HG03159 (cell line): ENCODE measurements around the gene RPUSD4.

Experiments used
- ATAC-seq: cut with Tn5 transposase; IDR thresholded peaks from one replicate; pipeline ENCODE4 v1.9.1; 2021; ENCODE audit warnings: mild to moderate bottlenecking, moderate library complexity; ENCODE audit not compliant: unreplicated experiment

The RPUSD4 gene

DNA sequence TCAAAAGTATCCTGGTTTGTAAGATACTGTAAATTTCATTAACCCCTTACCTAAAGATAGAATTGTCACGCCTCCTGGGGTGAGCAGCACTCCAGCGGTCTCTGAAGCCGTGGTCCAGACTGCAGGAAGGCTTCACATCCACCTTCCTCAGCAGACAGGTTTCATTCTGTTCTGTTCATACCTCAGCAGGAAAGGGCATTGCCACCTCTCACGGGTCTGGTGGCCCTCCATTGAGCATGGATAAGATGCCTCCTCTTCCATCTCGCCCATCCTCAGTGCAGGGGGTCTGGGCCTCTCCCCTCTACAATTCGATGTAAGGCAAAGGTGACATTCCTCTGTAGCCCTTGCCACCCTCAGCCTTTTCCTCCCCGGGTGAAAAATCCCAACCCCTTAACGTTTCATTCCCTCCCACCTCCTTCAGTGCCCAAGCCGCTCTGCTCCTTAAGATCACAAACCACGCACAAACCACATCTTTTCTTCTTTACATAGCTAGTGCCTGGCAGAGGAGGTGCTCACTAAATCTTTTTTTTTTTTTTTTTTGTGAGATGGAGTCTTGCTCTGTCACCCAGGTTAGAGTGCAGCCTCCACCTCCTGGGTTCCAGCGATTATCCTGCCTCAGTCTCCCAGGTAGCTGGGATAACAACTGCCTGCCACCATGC is 28.5 kb downstream of the RPUSD4 start:
- no peak for ATAC-seq

DNA sequence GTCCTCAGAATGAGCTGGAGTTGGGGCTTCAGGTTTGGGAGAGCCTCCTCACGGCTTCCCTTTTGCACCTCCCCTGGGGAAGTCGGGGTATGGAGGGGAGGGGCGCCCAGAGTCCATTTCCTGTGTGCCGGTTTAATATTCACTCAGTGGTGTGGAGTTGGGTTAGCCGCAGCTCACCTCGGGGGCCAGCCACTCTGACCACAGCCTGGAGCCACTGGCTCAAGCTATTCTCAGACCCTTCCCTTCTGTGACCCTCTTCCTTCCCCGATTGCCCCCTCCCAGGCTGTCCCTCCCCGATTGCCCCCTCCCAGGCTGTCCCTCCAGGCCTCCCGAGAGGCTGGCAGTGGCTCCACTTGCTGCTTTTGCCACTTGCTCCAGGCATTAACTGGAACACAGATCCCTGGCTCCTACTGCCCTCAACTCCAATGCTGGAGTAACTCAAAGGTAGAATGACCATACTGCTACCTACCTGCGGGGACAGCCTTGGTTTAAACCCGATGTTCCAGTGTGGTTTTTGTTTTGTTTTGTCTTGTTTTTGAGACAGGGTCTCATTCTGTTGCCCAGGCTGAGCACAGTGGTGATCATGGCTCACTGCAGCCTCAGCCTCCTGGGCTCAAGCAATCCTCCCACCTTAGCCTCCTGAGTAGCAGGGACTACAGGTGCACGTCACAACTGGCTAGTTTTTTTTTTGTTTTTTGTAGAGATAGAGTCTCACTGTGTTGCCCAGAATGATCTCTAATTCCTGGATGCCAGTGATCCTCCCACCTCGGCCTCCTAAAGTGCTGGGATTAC is 29.3 kb downstream of the RPUSD4 start:
- ATAC-seq = no peak

DNA sequence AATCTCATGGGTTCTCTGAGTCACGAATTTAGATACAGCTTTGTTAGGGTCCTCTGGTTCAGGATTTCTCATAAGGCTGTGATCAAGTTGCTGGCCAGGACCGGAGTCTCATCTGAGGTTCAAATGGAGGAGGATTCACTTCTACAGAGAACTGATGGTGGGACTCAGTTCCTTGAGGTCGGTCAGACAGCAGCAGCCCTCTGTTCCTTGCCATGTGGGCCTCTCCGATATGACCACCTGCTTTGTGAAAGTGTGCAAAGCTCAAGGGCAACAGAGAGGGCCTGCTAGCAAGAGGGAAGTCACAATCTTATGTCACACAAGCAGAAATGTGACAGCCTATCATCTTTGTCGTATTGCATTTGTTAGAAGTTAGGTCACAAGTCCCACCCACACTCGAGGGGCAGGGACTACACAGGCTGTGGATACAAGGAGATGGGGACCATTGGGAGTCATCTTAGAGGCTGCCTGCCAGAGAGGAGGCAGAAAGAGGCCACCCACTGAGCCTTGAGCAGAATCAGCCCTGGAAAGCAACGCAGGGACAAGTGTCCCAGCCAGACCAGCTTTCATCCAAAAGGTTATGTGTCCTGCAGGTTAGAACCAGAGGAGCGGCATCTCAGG is 34.5 kb downstream of the RPUSD4 start:
- no peak for ATAC-seq

GRCh38 chr11:126175393-126175792 is 36.1 kb downstream of the RPUSD4 start:
- ATAC-seq = no peak

DNA sequence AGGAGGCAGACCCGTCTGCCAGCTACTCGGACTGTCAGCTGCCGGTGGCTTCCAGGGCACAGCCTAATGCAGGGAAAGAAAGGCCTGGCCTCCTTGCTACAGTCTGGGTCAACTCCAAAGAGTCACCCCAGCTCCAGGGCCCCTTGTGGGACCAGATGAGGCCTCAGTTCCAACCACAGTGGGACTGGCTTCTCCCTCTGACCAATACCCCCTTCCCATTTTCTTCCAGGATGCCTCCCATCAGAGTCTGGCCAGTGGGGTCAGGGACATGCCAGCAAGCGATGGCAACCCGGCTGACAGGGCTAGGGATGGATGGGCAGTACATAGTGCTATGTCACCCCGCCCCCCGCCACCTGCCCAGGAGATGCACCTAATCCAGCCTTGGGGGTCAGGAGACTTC is 36.6 kb downstream of the RPUSD4 start:
- no peak for ATAC-seq

GRCh38 chr11:126173257-126173656 is 38.2 kb downstream of the RPUSD4 start:
- ATAC-seq = no peak

DNA sequence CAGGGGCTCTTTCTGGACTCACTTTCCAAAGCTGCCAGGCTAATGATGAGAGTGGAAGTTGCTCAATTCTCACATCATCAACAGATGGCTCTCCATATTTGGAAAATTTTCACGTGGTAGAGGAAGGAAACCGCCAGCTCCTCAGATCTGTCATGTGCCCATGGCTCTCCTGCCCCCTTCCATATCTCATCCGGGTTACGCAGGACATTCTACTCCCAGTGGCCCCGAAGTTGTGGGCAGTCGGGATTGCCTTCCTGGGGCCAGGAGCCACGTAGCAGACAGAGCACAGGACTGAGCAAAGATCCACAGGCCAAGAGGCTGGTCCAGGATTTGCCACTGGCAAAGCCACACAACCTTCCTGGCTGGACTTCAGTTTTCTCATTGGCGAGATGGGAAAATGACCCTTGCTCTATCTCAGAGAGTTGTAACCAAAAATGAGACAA is 38.8 kb downstream of the RPUSD4 start:
- no peak for ATAC-seq

GRCh38 chr11:126169291-126169690 is 42.2 kb downstream of the RPUSD4 start:
- no peak for ATAC-seq

- no peak for ATAC-seq
Observed at GRCh38 chr11:126167488-126167887, 44.0 kb downstream of the RPUSD4 start.

DNA sequence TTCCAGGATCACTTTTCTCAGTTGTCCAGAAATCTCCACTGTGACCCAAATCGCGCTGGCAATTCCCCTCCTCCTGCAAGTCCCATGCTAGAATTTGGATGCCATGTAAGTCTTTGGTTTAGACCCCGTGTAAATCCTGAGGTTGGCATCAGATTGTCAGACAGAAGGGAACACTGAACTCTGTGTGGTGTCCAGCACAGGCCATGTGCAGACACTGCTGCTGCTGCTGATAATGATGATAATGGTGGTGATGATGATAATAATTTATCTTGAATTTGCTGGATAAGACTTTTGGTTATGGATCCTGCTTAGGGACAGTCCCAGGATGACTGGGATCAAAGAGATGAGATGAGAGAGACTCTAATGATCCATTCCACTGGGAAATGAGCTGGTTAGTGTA is 45.0 kb downstream of the RPUSD4 start:
- ATAC-seq = no peak

GRCh38 chr11:126165757-126166156 is 45.7 kb downstream of the RPUSD4 start:
- ATAC-seq = no peak

DNA sequence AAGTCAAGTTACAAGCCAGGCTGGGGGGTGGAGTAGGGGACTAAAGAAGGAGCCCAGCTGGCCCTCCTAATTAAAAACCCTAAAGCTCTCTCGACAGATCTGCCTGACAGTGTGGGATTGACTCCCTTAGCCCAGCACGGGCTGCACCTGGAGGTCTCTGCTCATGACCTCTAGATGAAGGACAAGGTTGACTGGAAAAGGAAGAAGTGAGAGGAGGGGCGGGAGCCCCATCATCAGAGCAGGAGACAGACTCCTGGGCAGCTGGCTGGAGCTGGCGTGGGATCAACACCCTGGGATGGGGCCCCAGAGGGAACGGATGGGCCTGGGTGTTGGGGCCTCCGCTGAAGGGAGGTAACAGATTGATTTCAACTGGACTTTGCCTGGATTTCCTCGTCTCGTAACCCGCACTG is 46.1 kb downstream of the RPUSD4 start:
- ATAC-seq = no peak

DNA sequence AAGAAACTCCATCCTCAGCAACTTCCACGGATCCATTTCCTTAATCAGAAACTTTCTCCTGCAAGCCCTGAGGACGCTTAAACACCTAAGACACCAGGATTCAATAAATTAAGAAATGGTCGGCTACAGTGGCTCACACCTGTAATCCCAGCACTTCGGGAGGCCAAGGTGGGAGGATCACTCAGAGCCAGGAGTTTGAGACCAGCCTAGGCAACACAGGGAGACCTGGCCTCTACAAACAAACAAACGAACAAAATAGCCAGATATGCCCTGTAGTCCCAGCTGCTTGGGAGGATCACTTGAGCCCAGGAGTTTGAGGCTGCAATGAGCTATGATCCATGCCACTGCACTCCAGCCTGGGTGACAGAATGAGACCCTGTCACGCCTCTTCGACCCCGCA is 46.7 kb downstream of the RPUSD4 start:
- no peak for ATAC-seq

DNA sequence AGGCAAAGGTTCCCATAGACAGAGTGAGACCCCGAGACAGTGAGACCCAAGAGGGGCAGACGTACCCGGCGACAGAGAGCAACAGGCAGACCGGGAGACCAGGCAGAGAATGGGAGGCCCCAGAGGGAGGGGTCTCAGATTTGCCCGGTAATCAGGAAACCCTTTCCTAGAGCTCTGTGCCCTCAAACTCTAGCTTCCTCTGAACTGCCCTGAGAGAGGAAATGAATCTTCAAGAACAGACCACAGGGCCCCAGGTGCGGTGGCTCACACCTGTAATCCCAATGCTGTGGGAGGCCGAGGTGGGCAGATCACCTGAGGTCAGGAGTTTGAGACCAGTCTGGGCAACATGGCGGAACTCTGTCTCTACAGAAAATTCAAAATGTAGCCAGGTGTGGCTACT is 47.7 kb downstream of the RPUSD4 start:
- ATAC-seq = no peak

DNA sequence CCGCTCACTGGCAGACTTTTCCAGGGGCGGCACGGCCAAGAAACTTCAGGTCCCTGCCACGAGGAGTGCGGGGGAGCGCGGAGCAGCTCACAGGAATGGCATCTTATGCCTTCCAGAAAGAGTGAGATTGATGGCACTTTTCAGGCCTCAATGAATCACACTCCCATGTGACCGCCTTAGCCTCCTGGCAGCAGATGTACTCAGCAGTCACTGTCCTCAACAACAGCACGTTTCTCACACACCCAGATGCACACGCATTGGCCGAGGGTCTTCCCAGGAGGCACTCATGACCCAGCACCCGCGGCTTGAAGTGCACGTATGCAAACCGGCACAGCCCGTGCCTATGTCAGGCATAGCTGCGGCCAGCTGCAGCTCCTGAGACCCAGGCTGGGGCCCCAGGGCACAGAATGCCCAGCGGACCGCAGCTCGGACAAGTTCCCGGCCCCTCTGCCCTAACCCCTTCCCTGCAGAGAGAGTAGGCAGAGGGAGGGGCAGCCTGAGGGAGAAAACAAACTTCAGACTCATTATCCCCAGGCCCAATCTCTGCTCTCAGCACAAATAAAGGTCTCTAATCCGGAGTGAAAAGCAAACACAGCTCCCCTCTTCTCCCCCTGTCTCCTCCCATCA is 48.3 kb downstream of the RPUSD4 start:
- no peak for ATAC-seq

DNA sequence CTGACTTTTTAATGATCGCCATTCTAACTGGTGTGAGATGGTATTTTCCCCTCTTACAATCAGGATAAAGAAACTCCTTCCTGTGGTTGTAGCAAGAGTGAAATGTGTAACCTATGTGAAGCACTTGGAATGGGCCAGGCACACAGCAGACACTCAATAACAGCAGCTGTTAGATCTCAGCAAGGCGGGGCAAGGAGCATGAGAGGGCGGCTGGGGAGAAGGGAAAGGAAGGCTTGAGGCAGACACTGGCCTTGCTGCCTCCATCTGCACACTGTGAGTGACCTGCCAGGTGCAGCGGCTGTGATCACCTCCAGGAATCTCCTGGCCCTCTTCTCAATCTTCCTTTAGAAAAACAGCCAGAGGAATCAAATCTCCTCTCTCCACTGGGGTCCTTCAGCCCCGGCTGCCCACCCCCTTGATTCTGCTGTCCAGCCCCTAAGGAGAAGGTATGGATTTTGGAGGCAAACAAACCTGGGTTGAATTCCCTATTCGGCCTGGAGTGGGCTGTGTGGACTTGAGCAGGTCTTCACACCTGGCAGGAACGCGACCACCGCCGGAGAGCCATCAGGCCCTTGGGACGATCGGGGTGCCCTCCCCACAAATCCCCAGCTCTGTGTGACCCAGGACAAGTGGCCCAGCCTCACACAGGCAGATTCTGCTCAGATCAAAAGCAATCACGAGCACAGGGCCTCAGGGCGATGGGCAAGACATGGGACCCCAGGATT is 49.0 kb downstream of the RPUSD4 start:
- no peak for ATAC-seq

DNA sequence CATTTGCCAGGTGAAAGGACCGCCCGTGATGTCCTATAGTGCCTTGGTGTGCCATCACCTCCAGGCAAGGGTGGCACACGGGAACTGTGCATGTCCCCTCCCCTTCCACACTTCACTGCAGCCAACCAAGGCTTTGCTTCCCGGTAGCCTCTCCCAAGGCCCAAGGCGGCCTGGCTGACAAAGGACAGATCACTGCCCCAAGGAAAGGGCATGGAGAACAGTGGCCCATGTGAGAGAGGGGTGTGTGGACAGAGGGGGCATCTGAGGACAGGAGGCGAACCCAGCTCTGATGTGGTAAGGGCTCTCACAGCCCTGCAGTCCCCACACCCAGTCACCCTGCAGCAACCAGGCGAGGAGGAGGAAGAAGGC is 50.4 kb downstream of the RPUSD4 start:
- no peak for ATAC-seq

- ATAC-seq = no peak
Observed at GRCh38 chr11:126160345-126161022, 51.0 kb downstream of the RPUSD4 start.

- ATAC-seq = no peak
Observed at GRCh38 chr11:126159719-126160344, 51.6 kb downstream of the RPUSD4 start.
